NT2/D1 (cell line): ENCODE measurements around the gene BMERB1.

ENCODE experiments used
- DNase-seq: peaks from one replicate; pipeline ENCODE4 v3.0.0-alpha.2; 2011; ENCODE audit warnings: low read depth, low spot score
- H3K27me3 ChIP-seq: 2 replicates; pipeline ENCODE4 v1.6.0; 2011; ENCODE audit warnings: mild to moderate bottlenecking; ENCODE audit not compliant: insufficient read length, insufficient read depth
- H3K36me3 ChIP-seq: 2 replicates; pipeline ENCODE4 v1.6.1; 2011; ENCODE audit warnings: mild to moderate bottlenecking, low read length, mixed read lengths; ENCODE audit not compliant: insufficient read depth, insufficient read length
- H3K4me1 ChIP-seq: 2 replicates; pipeline ENCODE4 v1.5.1; 2011; ENCODE audit not compliant: insufficient read depth, insufficient read length
- H3K4me3 ChIP-seq: 2 replicates; pipeline ENCODE4 v1.5.1; 2011; ENCODE audit warnings: low read depth; ENCODE audit not compliant: insufficient read length
- H3K9ac ChIP-seq: 2 replicates; pipeline ENCODE4 v1.6.0; 2011; ENCODE audit warnings: low read depth; ENCODE audit not compliant: insufficient read length
- H3K9me3 ChIP-seq: 2 replicates; pipeline ENCODE4 v1.5.1; 2011; ENCODE audit warnings: mild to moderate bottlenecking, low read length; ENCODE audit not compliant: insufficient read depth
- SUZ12 ChIP-seq: IDR thresholded peaks from 2 replicates; pipeline ENCODE4 v1.6.1; 2011; ENCODE audit not compliant: insufficient read length, insufficient read depth; ENCODE audit errors: extremely low read depth
- YY1 ChIP-seq: IDR thresholded peaks from 2 replicates; pipeline ENCODE4 v1.6.1; 2011; ENCODE audit not compliant: insufficient read length, insufficient read depth
- ZNF274 ChIP-seq: IDR thresholded peaks from 2 replicates; pipeline ENCODE4 v1.6.1; 2011; ENCODE audit warnings: mild to moderate bottlenecking, low read depth, low read length

BMERB1 gene

DNA sequence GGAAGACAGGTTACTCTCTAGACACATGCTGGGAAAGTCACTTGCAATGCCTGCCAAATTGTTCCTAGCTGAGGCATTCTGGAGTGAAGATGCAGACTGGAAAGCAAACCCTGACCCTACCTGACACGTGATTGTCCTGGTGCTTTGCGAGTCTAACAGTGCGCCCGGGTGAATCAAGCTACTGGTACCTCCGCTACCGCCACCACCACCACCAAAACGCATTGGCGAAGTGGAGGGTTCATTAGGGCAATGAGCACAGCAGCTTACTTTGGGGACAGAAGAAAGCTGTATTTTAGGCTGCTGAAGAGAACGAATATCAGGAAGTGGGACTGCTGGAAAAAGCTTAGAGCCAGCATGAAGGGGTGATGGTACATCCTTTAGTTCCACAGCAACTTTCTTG, 201.5 kb downstream of the BMERB1 start:
- peaks cover 74% of the 10 kb centered on the region for H3K36me3 ChIP-seq
- H3K4me1 ChIP-seq = no peaks in the 10 kb centered on the region
- H3K27me3 ChIP-seq = no peaks in the 10 kb centered on the region
- H3K4me3 ChIP-seq = no peak overlapping the region
- TF ChIP-seq YY1 (no peak), SUZ12 (no peak), ZNF274 (no peak)
- no peak overlapping the region for H3K9ac ChIP-seq
- H3K9me3 ChIP-seq = no peaks in the 10 kb centered on the region
- no peak for DNase-seq

DNA sequence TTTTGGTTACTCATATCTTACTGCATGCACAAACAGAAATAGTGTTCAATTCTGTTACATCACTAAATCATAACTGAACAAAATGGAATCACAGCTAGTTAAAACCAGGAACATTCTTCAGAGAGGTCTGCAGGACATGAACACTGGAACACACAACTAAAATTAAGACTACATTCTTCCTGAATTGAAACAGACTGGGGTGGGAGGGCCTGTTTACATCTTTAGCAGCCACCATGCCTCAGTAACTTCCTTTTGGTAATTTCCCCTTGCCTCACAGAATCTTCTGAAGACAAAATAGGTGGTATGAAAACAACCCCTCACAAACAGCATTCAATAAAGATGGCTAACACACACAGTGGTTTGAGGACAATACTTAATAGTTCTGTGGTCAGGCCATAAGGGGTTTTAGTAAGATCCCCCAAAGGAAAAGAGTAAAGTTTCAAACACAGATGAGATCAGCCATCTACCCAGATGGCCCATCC, 202.0 kb downstream of the BMERB1 start:
- Histone ChIP-seq H3K4me1 (no peaks in the 10 kb centered on the region), H3K9ac (no peak overlapping the region), H3K27me3 (no peaks in the 10 kb centered on the region), H3K9me3 (no peaks in the 10 kb centered on the region), H3K4me3 (no peak overlapping the region), H3K36me3 (peaks cover 72% of the 10 kb centered on the region)
- DNase-seq = no peak
- TF ChIP-seq YY1 (no peak), ZNF274 (no peak), SUZ12 (no peak)
